ENCODE results near the gene L3MBTL4.

DNA sequence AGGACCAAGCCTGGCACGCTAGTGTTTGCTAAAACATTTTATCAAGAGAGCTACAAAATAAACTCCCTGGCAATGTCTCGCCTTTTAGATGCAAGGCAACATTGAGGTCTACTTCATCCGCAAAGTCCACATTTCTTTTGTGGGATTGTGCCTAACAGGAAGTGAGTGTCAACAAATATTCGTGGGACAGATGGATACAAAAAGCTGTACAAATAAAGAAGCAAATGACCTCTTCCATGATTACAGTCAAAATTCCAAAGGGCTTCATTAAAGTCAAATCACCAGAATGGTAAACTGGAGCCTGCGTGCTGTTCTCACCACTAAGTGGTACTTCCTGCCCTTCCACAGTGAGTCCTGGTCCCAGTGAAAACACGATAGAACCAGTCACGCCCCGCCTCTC, 40.4 kb downstream of the L3MBTL4 start:
- no peak for TF ChIP-seq POLR2A (IDR thresholded peaks at IDR 0.05)
- TF ChIP-seq, protein P1, sequence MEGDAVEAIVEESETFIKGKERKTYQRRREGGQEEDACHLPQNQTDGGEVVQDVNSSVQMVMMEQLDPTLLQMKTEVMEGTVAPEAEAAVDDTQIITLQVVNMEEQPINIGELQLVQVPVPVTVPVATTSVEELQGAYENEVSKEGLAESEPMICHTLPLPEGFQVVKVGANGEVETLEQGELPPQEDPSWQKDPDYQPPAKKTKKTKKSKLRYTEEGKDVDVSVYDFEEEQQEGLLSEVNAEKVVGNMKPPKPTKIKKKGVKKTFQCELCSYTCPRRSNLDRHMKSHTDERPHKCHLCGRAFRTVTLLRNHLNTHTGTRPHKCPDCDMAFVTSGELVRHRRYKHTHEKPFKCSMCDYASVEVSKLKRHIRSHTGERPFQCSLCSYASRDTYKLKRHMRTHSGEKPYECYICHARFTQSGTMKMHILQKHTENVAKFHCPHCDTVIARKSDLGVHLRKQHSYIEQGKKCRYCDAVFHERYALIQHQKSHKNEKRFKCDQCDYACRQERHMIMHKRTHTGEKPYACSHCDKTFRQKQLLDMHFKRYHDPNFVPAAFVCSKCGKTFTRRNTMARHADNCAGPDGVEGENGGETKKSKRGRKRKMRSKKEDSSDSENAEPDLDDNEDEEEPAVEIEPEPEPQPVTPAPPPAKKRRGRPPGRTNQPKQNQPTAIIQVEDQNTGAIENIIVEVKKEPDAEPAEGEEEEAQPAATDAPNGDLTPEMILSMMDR (IDR thresholded peaks at IDR 0.05) = no peak

All from heart left ventricle (tissue), 13 donors.